Smooth muscle cell (in vitro differentiated cells): ENCODE results near the gene P3H2. TPM values are rescaled to one million over a fixed set of nuclear protein-coding genes. Genes with fewer than 3 reads are reported as not detected.

ENCODE experiments used
- DNase-seq: peaks from one replicate; lab custom pipeline; 2025; ENCODE audit not compliant: unreplicated experiment; lab: John Stamatoyannopoulos, UW
- H2AFZ ChIP-seq: fragments of 200-600 bp; sonication (generic); 2 replicates; pipeline ENCODE4 v1.6.0; 2016; ENCODE audit warnings: antibody characterized with exemption, low read depth, mild to moderate bottlenecking
- H3F3A ChIP-seq: fragments of 200-600 bp; sonication (generic); 2 replicates; pipeline ENCODE4 v1.6.0; 2017; ENCODE audit warnings: antibody characterized with exemption, low read depth
- H3K27ac ChIP-seq: fragments of 200-600 bp; sonication (generic); 2 replicates; pipeline ENCODE4 v1.5.1; 2016; ENCODE audit warnings: low read depth, mild to moderate bottlenecking
- H3K27me3 ChIP-seq: fragments of 200-600 bp; sonication (generic); 2 replicates; pipeline ENCODE4 v1.6.1; 2016; ENCODE audit warnings: low read depth, mild to moderate bottlenecking
- H3K36me3 ChIP-seq: fragments of 200-600 bp; sonication (generic); 2 replicates; pipeline ENCODE4 v1.5.1; 2016; ENCODE audit warnings: low read depth
- H3K4me1 ChIP-seq: fragments of 200-600 bp; sonication (generic); 2 replicates; pipeline ENCODE4 v1.5.1; 2016; ENCODE audit warnings: low read depth
- H3K4me2 ChIP-seq: fragments of 200-600 bp; sonication (generic); 2 replicates; pipeline ENCODE4 v1.6.0; 2016; ENCODE audit warnings: mild to moderate bottlenecking
- H3K4me3 ChIP-seq: fragments of 200-600 bp; sonication (generic); 2 replicates; pipeline ENCODE4 v1.5.1; 2016; ENCODE audit warnings: mild to moderate bottlenecking
- H3K79me2 ChIP-seq: fragments of 200-600 bp; sonication (generic); 2 replicates; pipeline ENCODE4 v1.6.0; 2016; ENCODE audit warnings: low read depth, mild to moderate bottlenecking
- H3K9ac ChIP-seq: fragments of 200-600 bp; sonication (generic); 2 replicates; pipeline ENCODE4 v1.6.0; 2016; ENCODE audit warnings: low read depth
- H3K9me3 ChIP-seq: fragments of 200-600 bp; sonication (generic); replicated peaks from 2 replicates; pipeline ENCODE4 v1.5.1; 2016; ENCODE audit warnings: low read depth
- H4K20me1 ChIP-seq: fragments of 200-600 bp; sonication (generic); 2 replicates; pipeline ENCODE4 v1.6.0; 2016; ENCODE audit warnings: low read depth
- WGBS: methylation state at CpG from one replicate; pipeline ENCODE4 v1.1.7; 2016; ENCODE audit warnings: low lambda C conversion rate; 5-methylcytosine and 5-hydroxymethylcytosine counted together
- polyA plus RNA-seq: library from polyadenylated mRNA; unstranded; fragments of >200 nt; fragmentation: Nextera tagmentation; extraction: Ambion mirVana; gene quantifications from 2 replicates; pipeline ENCODE4 v1.2.1, GENCODE V29; 2016
- total RNA-seq: library from RNA; depleted of rRNA; stranded (reverse); fragments of >200 nt; gene quantifications from 2 replicates; pipeline ENCODE4 v1.2.3, GENCODE V29; 2014
- TF ChIP-seq, protein P1 (sequence below): fragments of 200-600 bp; sonication (generic); IDR thresholded peaks from 2 replicates; pipeline ENCODE4 v1.5.1; 2017; ENCODE audit warnings: borderline replicate concordance, mild to moderate bottlenecking, antibody characterized with exemption; ENCODE audit not compliant: insufficient read depth, poor library complexity, severe bottlenecking

P3H2 gene
- total and polyA plus RNA-seq, 2 experiments from 2014 or later = 6.5 to 27.3 TPM

DNA sequence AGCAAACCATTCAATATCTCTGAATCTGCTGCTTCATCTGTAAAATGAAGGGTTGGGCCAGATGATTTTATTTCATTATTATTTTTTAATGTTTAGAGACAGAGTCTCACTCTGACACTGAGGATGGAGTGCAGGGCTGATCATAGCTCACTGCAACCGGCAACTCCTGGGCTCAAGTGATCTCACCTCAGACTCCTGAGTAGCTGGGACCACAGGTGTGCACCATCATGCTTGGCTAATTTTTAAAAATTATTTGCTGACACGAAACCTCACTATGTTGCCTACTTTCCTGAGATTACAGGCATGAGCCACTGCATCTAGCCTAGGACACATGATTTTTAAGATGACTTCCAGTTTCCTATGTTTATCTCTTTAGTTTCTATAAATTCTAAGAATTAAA is 105.8 kb downstream of the P3H2 start:
- Histone ChIP-seq H3K27me3 (no peaks in the 10 kb centered on the region), H4K20me1 (peaks cover 4% of the 10 kb centered on the region), H3K79me2 (no peaks in the 10 kb centered on the region), H3F3A (peaks cover 20% of the 10 kb centered on the region), H3K9ac (no peak overlapping the region), H2AFZ (no peak overlapping the region), H3K4me1 (peaks cover 30% of the 10 kb centered on the region), H3K36me3 (no peaks in the 10 kb centered on the region), H3K9me3 (no peaks in the 10 kb centered on the region), H3K4me2 (peak overlapping the region; percentile 55), H3K4me3 (no peak overlapping the region), H3K27ac (peak overlapping the region; percentile 85)
- DNase-seq = no peak
- TF ChIP-seq, protein P1, sequence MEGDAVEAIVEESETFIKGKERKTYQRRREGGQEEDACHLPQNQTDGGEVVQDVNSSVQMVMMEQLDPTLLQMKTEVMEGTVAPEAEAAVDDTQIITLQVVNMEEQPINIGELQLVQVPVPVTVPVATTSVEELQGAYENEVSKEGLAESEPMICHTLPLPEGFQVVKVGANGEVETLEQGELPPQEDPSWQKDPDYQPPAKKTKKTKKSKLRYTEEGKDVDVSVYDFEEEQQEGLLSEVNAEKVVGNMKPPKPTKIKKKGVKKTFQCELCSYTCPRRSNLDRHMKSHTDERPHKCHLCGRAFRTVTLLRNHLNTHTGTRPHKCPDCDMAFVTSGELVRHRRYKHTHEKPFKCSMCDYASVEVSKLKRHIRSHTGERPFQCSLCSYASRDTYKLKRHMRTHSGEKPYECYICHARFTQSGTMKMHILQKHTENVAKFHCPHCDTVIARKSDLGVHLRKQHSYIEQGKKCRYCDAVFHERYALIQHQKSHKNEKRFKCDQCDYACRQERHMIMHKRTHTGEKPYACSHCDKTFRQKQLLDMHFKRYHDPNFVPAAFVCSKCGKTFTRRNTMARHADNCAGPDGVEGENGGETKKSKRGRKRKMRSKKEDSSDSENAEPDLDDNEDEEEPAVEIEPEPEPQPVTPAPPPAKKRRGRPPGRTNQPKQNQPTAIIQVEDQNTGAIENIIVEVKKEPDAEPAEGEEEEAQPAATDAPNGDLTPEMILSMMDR = no peak
- WGBS = 40% methylated on average over 2 of the region's 2 CpGs

DNA sequence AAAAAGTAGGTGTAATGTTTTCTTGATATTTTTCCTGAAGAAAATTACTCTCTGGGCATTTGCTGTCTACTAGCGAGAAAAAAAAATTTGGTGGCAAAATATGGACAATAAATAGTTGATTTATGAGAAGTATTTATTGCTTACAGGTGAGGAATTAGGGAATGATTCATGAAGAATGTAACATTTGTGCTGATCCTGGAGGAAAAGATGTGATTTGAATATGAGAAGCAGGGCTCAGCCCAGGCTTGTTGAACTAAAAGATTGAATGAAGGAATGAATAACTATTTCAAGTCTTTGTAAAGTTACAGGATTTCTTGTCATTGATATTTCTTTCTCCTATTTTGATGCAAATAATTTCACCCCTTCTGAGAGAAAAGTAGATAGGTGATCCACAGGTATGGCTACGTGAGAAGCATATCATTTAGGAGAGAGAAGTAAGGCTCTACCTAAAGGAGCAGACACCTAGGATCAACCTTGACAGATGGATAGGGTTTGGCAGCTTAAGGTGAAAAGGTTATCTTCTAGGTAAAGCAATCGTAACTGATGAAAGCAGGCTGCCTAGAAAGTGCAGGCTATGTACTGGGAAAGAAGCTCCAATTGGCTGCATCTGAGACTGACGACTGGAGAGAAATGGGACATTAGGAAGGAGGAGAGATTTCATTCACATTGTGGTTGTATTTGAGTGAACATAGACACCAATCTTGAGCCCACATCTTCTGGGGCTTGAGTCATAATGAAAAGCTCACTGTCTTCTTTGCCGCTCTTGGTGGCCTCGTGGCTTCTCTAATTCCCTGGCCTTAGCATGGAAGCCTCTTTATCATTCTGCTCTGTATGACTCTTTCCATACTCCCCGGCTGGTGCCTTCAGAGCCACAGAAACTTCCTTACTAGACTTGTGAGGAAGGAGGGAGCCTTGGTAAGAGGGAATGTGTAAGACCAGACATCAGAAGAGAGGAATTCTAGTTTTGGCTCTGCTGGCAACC is 106.5 kb downstream of the P3H2 start:
- WGBS = 21% methylated on average over 7 of the region's 7 CpGs
- TF ChIP-seq, protein P1 = no peak
- no peak overlapping the region for H3K4me3 ChIP-seq
- H3K27ac ChIP-seq = peak overlapping the region; percentile 85
- H3K4me1 ChIP-seq = peaks cover 27% of the 10 kb centered on the region
- H3K79me2 ChIP-seq = no peaks in the 10 kb centered on the region
- no peak overlapping the region for H3K9ac ChIP-seq
- no peaks in the 10 kb centered on the region for H3K27me3 ChIP-seq
- H2AFZ ChIP-seq = no peak overlapping the region
- H4K20me1 ChIP-seq = peaks cover 4% of the 10 kb centered on the region
- H3K36me3 ChIP-seq = no peaks in the 10 kb centered on the region
- peak overlapping the region; percentile 72 for H3K4me2 ChIP-seq
- peak; percentile 11 for DNase-seq
- H3K9me3 ChIP-seq = no peaks in the 10 kb centered on the region
- H3F3A ChIP-seq = peaks cover 20% of the 10 kb centered on the region

DNA sequence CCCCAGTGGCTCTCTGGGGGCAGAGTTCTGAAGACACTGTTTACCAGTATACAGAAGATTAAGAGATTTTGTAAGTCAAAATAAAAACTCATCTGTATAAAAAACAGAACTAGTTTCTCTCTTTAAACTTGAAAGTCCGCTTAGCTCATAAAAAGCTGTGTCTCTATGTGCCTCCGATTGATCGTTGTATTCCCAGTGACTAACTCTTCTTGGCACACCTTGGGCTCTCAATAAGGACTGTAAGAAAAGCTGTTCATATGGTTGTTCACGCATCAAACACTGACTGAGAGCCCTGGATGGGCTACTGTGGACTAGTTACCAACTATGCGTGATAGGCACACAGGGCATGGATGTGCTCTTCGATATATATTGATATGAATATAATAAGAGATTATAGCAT is 107.9 kb downstream of the P3H2 start:
- H3K4me3 ChIP-seq = peak overlapping the region; percentile 9
- DNase-seq = no peak
- H3K9me3 ChIP-seq = no peaks in the 10 kb centered on the region
- peaks cover 20% of the 10 kb centered on the region for H3F3A ChIP-seq
- no peaks in the 10 kb centered on the region for H3K27me3 ChIP-seq
- H2AFZ ChIP-seq = no peak overlapping the region
- TF ChIP-seq, protein P1 = no peak
- WGBS = 47% methylated on average over 6 of the region's 6 CpGs
- no peaks in the 10 kb centered on the region for H3K36me3 ChIP-seq
- peaks cover 4% of the 10 kb centered on the region for H4K20me1 ChIP-seq
- H3K4me2 ChIP-seq = peak overlapping the region; percentile 72
- H3K9ac ChIP-seq = no peak overlapping the region
- H3K79me2 ChIP-seq = no peaks in the 10 kb centered on the region
- H3K27ac ChIP-seq = peak overlapping the region; percentile 85
- H3K4me1 ChIP-seq = peaks cover 23% of the 10 kb centered on the region
